WTC11 (cell line): ENCODE data around the gene SLC25A27. TPM values are rescaled to one million over a fixed set of nuclear protein-coding genes. Genes with fewer than 3 reads are reported as not detected.

ENCODE experiments used
- ATAC-seq: fragments of 200-7000 bp; cut with Tn5 transposase; 2 replicates; pipeline ENCODE4 v1.10.0; 2021; ENCODE audit warnings: mild to moderate bottlenecking, moderate library complexity
- CTCF ChIA-PET: fragments of 300-600 bp; sonication (Branson Sonifier 250); formaldehyde crosslinking; loops from one replicate; lab custom pipeline; 2021; ENCODE audit warnings: antibody characterized with exemption; lab: Charles Lee
- POLR2A ChIA-PET: fragments of 350-600 bp; sonication (Branson Sonifier 250); formaldehyde crosslinking; loops from one replicate; lab custom pipeline; 2021; ENCODE audit warnings: antibody characterized with exemption; lab: Charles Lee
- DNase-seq: peaks from one replicate; pipeline ENCODE4 v3.0.0; 2021; ENCODE audit warnings: low spot score
- H3K27ac Mint-ChIP-seq: 2 replicates; pipeline ENCODE4 v1.8.0; 2021; ENCODE audit warnings: mixed read lengths
- H3K27me3 Mint-ChIP-seq: 2 replicates; pipeline ENCODE4 v1.8.0; 2021; ENCODE audit warnings: low read depth, mild to moderate bottlenecking, moderate library complexity, mixed read lengths
- H3K36me3 Mint-ChIP-seq: 2 replicates; pipeline ENCODE4 v1.8.0; 2021; ENCODE audit warnings: mixed read lengths
- H3K4me1 Mint-ChIP-seq: 2 replicates; pipeline ENCODE4 v1.8.0; 2022; ENCODE audit warnings: mixed read lengths
- H3K4me3 Mint-ChIP-seq: 2 replicates; pipeline ENCODE4 v1.8.0; 2021; ENCODE audit warnings: mild to moderate bottlenecking, moderate library complexity, mixed read lengths
- H3K9me3 Mint-ChIP-seq: 2 replicates; pipeline ENCODE4 v1.8.0; 2021; ENCODE audit warnings: mixed read lengths
- CDX4 ChIP-seq: fragments of 250-450 bp; sonication (Bioruptor Pico); IDR thresholded peaks from 2 replicates; pipeline ENCODE4 v1.9.0; 2021; ENCODE audit warnings: moderate library complexity, mild to moderate bottlenecking, inconsistent platforms, borderline replicate concordance
- CREB1 ChIP-seq: sonication (generic); formaldehyde crosslinking; IDR thresholded peaks from 2 replicates; pipeline ENCODE4 v1.8.0; 2023; ENCODE audit warnings: mild to moderate bottlenecking, missing genetic modification reagents
- CREM ChIP-seq: sonication (generic); formaldehyde crosslinking; IDR thresholded peaks from 2 replicates; pipeline ENCODE4 v1.8.1; 2022; ENCODE audit warnings: mild to moderate bottlenecking, missing genetic modification reagents, moderate library complexity
- CTCF ChIP-seq: fragments of 200-600 bp; IDR thresholded peaks from 2 replicates; pipeline ENCODE4 v1.8.0; 2022; ENCODE audit warnings: antibody characterized with exemption
- E2F1 ChIP-seq: sonication (generic); formaldehyde crosslinking; IDR thresholded peaks from 2 replicates; pipeline ENCODE4 v1.8.0; 2022; ENCODE audit warnings: mild to moderate bottlenecking, missing genetic modification reagents
- E2F5 ChIP-seq: sonication (generic); formaldehyde crosslinking; IDR thresholded peaks from 2 replicates; pipeline ENCODE4 v1.8.1; 2022; ENCODE audit warnings: mild to moderate bottlenecking, moderate library complexity, missing genetic modification reagents
- FOXJ3 ChIP-seq: sonication (generic); formaldehyde crosslinking; IDR thresholded peaks from 2 replicates; pipeline ENCODE4 v1.9.0; 2021; ENCODE audit warnings: missing genetic modification reagents, mild to moderate bottlenecking, borderline replicate concordance
- GABPB1 ChIP-seq: sonication (generic); formaldehyde crosslinking; IDR thresholded peaks from 2 replicates; pipeline ENCODE4 v1.8.1; 2023; ENCODE audit warnings: mild to moderate bottlenecking, missing genetic modification reagents
- HMGXB4 ChIP-seq: sonication (generic); formaldehyde crosslinking; IDR thresholded peaks from 2 replicates; pipeline ENCODE4 v1.8.1; 2023; ENCODE audit warnings: mild to moderate bottlenecking, moderate library complexity, missing genetic modification reagents
- IRF1 ChIP-seq: sonication (generic); formaldehyde crosslinking; IDR thresholded peaks from 2 replicates; pipeline ENCODE4 v1.8.0; 2023; ENCODE audit warnings: missing genetic modification reagents
- JUN ChIP-seq: sonication (generic); formaldehyde crosslinking; IDR thresholded peaks from 2 replicates; pipeline ENCODE4 v1.8.0; 2023; ENCODE audit warnings: mild to moderate bottlenecking, missing genetic modification reagents
- MXD4 ChIP-seq: fragments of 250-450 bp; sonication (Bioruptor Pico); IDR thresholded peaks from 2 replicates; pipeline ENCODE4 v1.8.0; 2021; ENCODE audit warnings: mild to moderate bottlenecking, moderate library complexity, borderline replicate concordance
- NR1H2 ChIP-seq: sonication (generic); formaldehyde crosslinking; IDR thresholded peaks from 2 replicates; pipeline ENCODE4 v1.9.0; 2021; ENCODE audit warnings: mild to moderate bottlenecking, moderate library complexity, missing genetic modification reagents
- NR2C2 ChIP-seq: sonication (generic); formaldehyde crosslinking; IDR thresholded peaks from 2 replicates; pipeline ENCODE4 v1.8.0; 2022; ENCODE audit warnings: mild to moderate bottlenecking, missing genetic modification reagents
- NR3C1 ChIP-seq: sonication (generic); formaldehyde crosslinking; conservative IDR thresholded peaks from 2 replicates; pipeline ENCODE4 v1.8.1; 2023; ENCODE audit warnings: low read depth, mild to moderate bottlenecking, missing genetic modification reagents
- RELA ChIP-seq: sonication (generic); formaldehyde crosslinking; IDR thresholded peaks from 2 replicates; pipeline ENCODE4 v1.8.1; 2022; ENCODE audit warnings: missing genetic modification reagents, mild to moderate bottlenecking, borderline replicate concordance
- SMAD4 ChIP-seq: sonication (generic); formaldehyde crosslinking; IDR thresholded peaks from 2 replicates; pipeline ENCODE4 v1.8.0; 2022; ENCODE audit warnings: mild to moderate bottlenecking, missing genetic modification reagents
- SOX15 ChIP-seq: fragments of 250-450 bp; sonication (Bioruptor Pico); IDR thresholded peaks from 2 replicates; pipeline ENCODE4 v1.9.0; 2021; ENCODE audit warnings: mild to moderate bottlenecking
- SP1 ChIP-seq: sonication (generic); formaldehyde crosslinking; conservative IDR thresholded peaks from 2 replicates; pipeline ENCODE4 v1.8.1; 2022; ENCODE audit warnings: missing genetic modification reagents
- USF2 ChIP-seq: sonication (generic); formaldehyde crosslinking; IDR thresholded peaks from 2 replicates; pipeline ENCODE4 v1.8.1; 2023; ENCODE audit warnings: mild to moderate bottlenecking, missing genetic modification reagents, moderate library complexity
- ZBTB21 ChIP-seq: sonication (generic); formaldehyde crosslinking; IDR thresholded peaks from 2 replicates; pipeline ENCODE4 v1.8.1; 2023; ENCODE audit warnings: mild to moderate bottlenecking, missing genetic modification reagents, borderline replicate concordance
- ZMAT4 ChIP-seq: fragments of 250-450 bp; sonication (Bioruptor Pico); IDR thresholded peaks from 2 replicates; pipeline ENCODE4 v1.9.0; 2021; ENCODE audit warnings: mild to moderate bottlenecking
- ZNF396 ChIP-seq: fragments of 250-450 bp; sonication (Bioruptor Pico); IDR thresholded peaks from 2 replicates; pipeline ENCODE4 v1.8.0; 2021; ENCODE audit warnings: mild to moderate bottlenecking, moderate library complexity, borderline replicate concordance
- total RNA-seq: library from RNA; stranded (reverse); gene quantifications from 3 replicates; pipeline ENCODE4 v1.2.3, GENCODE V29; 2021

The SLC25A27 gene
- total RNA-seq, 1 experiment from 2014 or later: 10.9 TPM

- H3K27ac Mint-ChIP-seq: no peak overlapping the region
- H3K36me3 Mint-ChIP-seq: no peaks in the 10 kb centered on the region
- H3K27me3 Mint-ChIP-seq: no peaks in the 10 kb centered on the region
- H3K9me3 Mint-ChIP-seq: no peaks in the 10 kb centered on the region
- DNase-seq (no peak), ATAC-seq (no peak)
- H3K4me1 Mint-ChIP-seq: no peaks in the 10 kb centered on the region
- ChIA-PET CTCF (no interaction called here), POLR2A (no interaction called here)
- no peak overlapping the region for H3K4me3 Mint-ChIP-seq
- TF ChIP-seq E2F1 (CRISPR knock-in tag): no peak
- TF ChIP-seq CREB1 (CRISPR knock-in tag): no peak
- TF ChIP-seq CTCF: no peak
- TF ChIP-seq ZNF396: no peak
- no peak for TF ChIP-seq JUN (CRISPR knock-in tag)
- no peak for TF ChIP-seq E2F5 (CRISPR knock-in tag)
- TF ChIP-seq SOX15 (CRISPR knock-in tag): no peak
- no peak for TF ChIP-seq ZBTB21
- TF ChIP-seq GABPB1 (CRISPR knock-in tag): no peak
- no peak for TF ChIP-seq NR2C2
- TF ChIP-seq NR3C1 (CRISPR knock-in tag): no peak
- no peak for TF ChIP-seq NR1H2
- no peak for TF ChIP-seq ZMAT4 (CRISPR knock-in tag)
- TF ChIP-seq USF2 (CRISPR knock-in tag): no peak
- TF ChIP-seq CREM: no peak
- TF ChIP-seq SP1: no peak
- TF ChIP-seq HMGXB4 (CRISPR knock-in tag): no peak
- TF ChIP-seq MXD4 (CRISPR knock-in tag): no peak
- TF ChIP-seq RELA (CRISPR knock-in tag): no peak
- no peak for TF ChIP-seq FOXJ3 (CRISPR knock-in tag)
Measured at GRCh38 chr6:46688966-46689335, 36.2 kb downstream of the SLC25A27 start.

GRCh38 chr6:46689657-46690056 is 36.9 kb downstream of the SLC25A27 start:
- DNase-seq: no peak
- Mint-ChIP-seq H3K36me3 (no peaks in the 10 kb centered on the region), H3K9me3 (no peaks in the 10 kb centered on the region), H3K27ac (no peak overlapping the region), H3K4me3 (no peak overlapping the region), H3K4me1 (no peaks in the 10 kb centered on the region), H3K27me3 (no peaks in the 10 kb centered on the region)
- TF ChIP-seq IRF1 (CRISPR knock-in tag) (no peak), SMAD4 (CRISPR knock-in tag) (no peak), ZMAT4 (CRISPR knock-in tag) (no peak), CDX4 (no peak), CREB1 (CRISPR knock-in tag) (no peak)
- CTCF ChIA-PET: no interaction called here
- no peak for ATAC-seq
- POLR2A ChIA-PET: no interaction called here
